HEK293 (cell line): Measurements from ENCODE around the gene SLC16A11.

Experiments used
- GFI1B ChIP-seq: fragments of 450-650 bp; formaldehyde crosslinking; IDR thresholded peaks from 2 replicates; pipeline ENCODE4 v1.5.1; 2016; ENCODE audit warnings: missing biosample characterization, missing genetic modification characterization
- GLI2 ChIP-seq: fragments of 450-650 bp; formaldehyde crosslinking; IDR thresholded peaks from 2 replicates; pipeline ENCODE4; 2017; ENCODE audit warnings: missing biosample characterization, missing genetic modification characterization, low read depth, borderline replicate concordance
- GLIS1 ChIP-seq: fragments of 450-650 bp; formaldehyde crosslinking; IDR thresholded peaks from 2 replicates; pipeline ENCODE4 v1.5.1; 2016; ENCODE audit warnings: missing biosample characterization, missing genetic modification characterization
- GLIS2 ChIP-seq: fragments of 450-650 bp; formaldehyde crosslinking; IDR thresholded peaks from 2 replicates; pipeline ENCODE4 v1.5.1; 2016; ENCODE audit warnings: missing biosample characterization, missing genetic modification characterization
- INSM2 ChIP-seq: fragments of 450-650 bp; formaldehyde crosslinking; IDR thresholded peaks from 2 replicates; pipeline ENCODE4 v1.5.1; 2016; ENCODE audit warnings: missing biosample characterization, missing genetic modification characterization
- KLF10 ChIP-seq: fragments of 450-650 bp; IDR thresholded peaks from 2 replicates; pipeline ENCODE4 v1.5.1; 2018; ENCODE audit warnings: missing biosample characterization, mild to moderate bottlenecking, missing genetic modification characterization
- KLF8 ChIP-seq: fragments of 450-650 bp; formaldehyde crosslinking; IDR thresholded peaks from 2 replicates; pipeline ENCODE4 v1.5.1; 2016; ENCODE audit warnings: missing biosample characterization, missing genetic modification characterization
- KLF9 ChIP-seq: fragments of 450-650 bp; formaldehyde crosslinking; IDR thresholded peaks from 2 replicates; pipeline ENCODE4 v1.5.1; 2016; ENCODE audit warnings: missing biosample characterization, missing genetic modification characterization, low read depth
- MEIS1 ChIP-seq: sonication (generic); formaldehyde crosslinking; IDR thresholded peaks from 2 replicates; pipeline ENCODE4 v1.8.1; 2022; ENCODE audit warnings: missing genetic modification reagents, mild to moderate bottlenecking, borderline replicate concordance
- MZF1 ChIP-seq: fragments of 450-650 bp; formaldehyde crosslinking; IDR thresholded peaks from 2 replicates; pipeline ENCODE4 v1.5.1; 2017; ENCODE audit warnings: missing biosample characterization, missing genetic modification characterization, borderline replicate concordance
- OVOL3 ChIP-seq: fragments of 450-650 bp; formaldehyde crosslinking; IDR thresholded peaks from 2 replicates; pipeline ENCODE4 v1.5.1; 2016; ENCODE audit warnings: missing biosample characterization, missing genetic modification characterization
- PRDM1 ChIP-seq: fragments of 450-650 bp; formaldehyde crosslinking; IDR thresholded peaks from 2 replicates; pipeline ENCODE4; 2016; ENCODE audit warnings: missing biosample characterization, missing genetic modification characterization
- RBAK ChIP-seq: fragments of 450-650 bp; formaldehyde crosslinking; IDR thresholded peaks from 2 replicates; pipeline ENCODE4 v1.5.1; 2016; ENCODE audit warnings: missing biosample characterization, missing genetic modification characterization
- ZBTB8A ChIP-seq: fragments of 450-650 bp; formaldehyde crosslinking; IDR thresholded peaks from 2 replicates; pipeline ENCODE4 v1.5.1; 2016; ENCODE audit warnings: missing biosample characterization, missing genetic modification characterization
- ZFP3 ChIP-seq: fragments of 450-650 bp; formaldehyde crosslinking; IDR thresholded peaks from 2 replicates; pipeline ENCODE4 v1.5.1; 2016; ENCODE audit warnings: low read depth, missing biosample characterization, missing genetic modification characterization
- ZFP37 ChIP-seq: fragments of 450-650 bp; formaldehyde crosslinking; IDR thresholded peaks from 2 replicates; pipeline ENCODE4 v1.5.1; 2016; ENCODE audit warnings: missing biosample characterization, missing genetic modification characterization
- ZFP41 ChIP-seq: fragments of 450-650 bp; formaldehyde crosslinking; IDR thresholded peaks from 2 replicates; pipeline ENCODE4 v1.5.1; 2016; ENCODE audit warnings: missing biosample characterization, missing genetic modification characterization, borderline replicate concordance
- ZNF10 ChIP-seq: fragments of 450-650 bp; formaldehyde crosslinking; IDR thresholded peaks from 2 replicates; pipeline ENCODE4 v1.5.1; 2017; ENCODE audit warnings: missing biosample characterization, missing genetic modification characterization
- ZNF121 ChIP-seq: fragments of 450-650 bp; formaldehyde crosslinking; IDR thresholded peaks from 2 replicates; pipeline ENCODE4 v1.5.1; 2016; ENCODE audit warnings: missing biosample characterization, missing genetic modification characterization
- ZNF138 ChIP-seq: fragments of 450-650 bp; formaldehyde crosslinking; IDR thresholded peaks from 2 replicates; pipeline ENCODE4 v1.5.1; 2016; ENCODE audit warnings: missing biosample characterization, missing genetic modification characterization, borderline replicate concordance
- ZNF140 ChIP-seq: fragments of 450-650 bp; formaldehyde crosslinking; IDR thresholded peaks from 2 replicates; pipeline ENCODE4 v1.5.1; 2016; ENCODE audit warnings: missing biosample characterization, missing genetic modification characterization
- ZNF16 ChIP-seq: fragments of 450-650 bp; formaldehyde crosslinking; IDR thresholded peaks from 2 replicates; pipeline ENCODE4 v1.5.1; 2016; ENCODE audit warnings: low read depth, missing biosample characterization, missing genetic modification characterization
- ZNF341 ChIP-seq: fragments of 450-650 bp; formaldehyde crosslinking; IDR thresholded peaks from 2 replicates; pipeline ENCODE4; 2016; ENCODE audit warnings: low read depth, missing biosample characterization, missing genetic modification characterization
- ZNF530 ChIP-seq: fragments of 450-650 bp; formaldehyde crosslinking; IDR thresholded peaks from 2 replicates; pipeline ENCODE4 v1.5.1; 2016; ENCODE audit warnings: low read depth, missing biosample characterization, missing genetic modification characterization
- ZNF549 ChIP-seq: fragments of 450-650 bp; IDR thresholded peaks from 2 replicates; pipeline ENCODE4 v1.5.1; 2018; ENCODE audit warnings: missing biosample characterization, missing genetic modification characterization, mild to moderate bottlenecking, inconsistent platforms, moderate library complexity
- ZNF558 ChIP-seq: fragments of 450-650 bp; formaldehyde crosslinking; IDR thresholded peaks from 2 replicates; pipeline ENCODE4 v1.5.1; 2016; ENCODE audit warnings: missing biosample characterization, missing genetic modification characterization
- ZNF610 ChIP-seq: fragments of 450-650 bp; formaldehyde crosslinking; IDR thresholded peaks from 2 replicates; pipeline ENCODE4 v1.5.1; 2016; ENCODE audit warnings: missing biosample characterization, missing genetic modification characterization, borderline replicate concordance
- ZNF623 ChIP-seq: fragments of 450-650 bp; formaldehyde crosslinking; IDR thresholded peaks from 2 replicates; pipeline ENCODE4 v1.5.1; 2016; ENCODE audit warnings: missing biosample characterization, missing genetic modification characterization
- ZNF626 ChIP-seq: fragments of 450-650 bp; sonication (Bioruptor Pico); formaldehyde crosslinking; IDR thresholded peaks from 2 replicates; pipeline ENCODE4 v1.5.1; 2018; ENCODE audit warnings: missing biosample characterization, missing genetic modification characterization, inconsistent platforms
- ZNF629 ChIP-seq: fragments of 450-650 bp; formaldehyde crosslinking; IDR thresholded peaks from 2 replicates; pipeline ENCODE4 v1.5.1; 2017; ENCODE audit warnings: missing biosample characterization, missing genetic modification characterization
- ZNF660 ChIP-seq: fragments of 450-650 bp; IDR thresholded peaks from 2 replicates; pipeline ENCODE4 v1.5.1; 2018; ENCODE audit warnings: missing biosample characterization, mild to moderate bottlenecking, missing genetic modification characterization
- ZNF664 ChIP-seq: fragments of 450-650 bp; formaldehyde crosslinking; IDR thresholded peaks from 2 replicates; pipeline ENCODE4 v1.5.1; 2016; ENCODE audit warnings: missing biosample characterization, missing genetic modification characterization
- TF ChIP-seq, protein P1 (sequence below): fragments of 450-650 bp; formaldehyde crosslinking; IDR thresholded peaks from 2 replicates; pipeline ENCODE4 v1.5.1; 2016; ENCODE audit warnings: missing biosample characterization, missing genetic modification characterization
- TF ChIP-seq, protein P2 (sequence below): sonication (generic); formaldehyde crosslinking; IDR thresholded peaks from 2 replicates; pipeline ENCODE4 v1.8.1; 2022; ENCODE audit warnings: mild to moderate bottlenecking, moderate library complexity, missing genetic modification reagents
- TF ChIP-seq, protein P3 (sequence below): fragments of 450-650 bp; formaldehyde crosslinking; IDR thresholded peaks from 2 replicates; pipeline ENCODE4 v1.5.1; 2016; ENCODE audit warnings: missing biosample characterization, missing genetic modification characterization

The SLC16A11 gene

DNA sequence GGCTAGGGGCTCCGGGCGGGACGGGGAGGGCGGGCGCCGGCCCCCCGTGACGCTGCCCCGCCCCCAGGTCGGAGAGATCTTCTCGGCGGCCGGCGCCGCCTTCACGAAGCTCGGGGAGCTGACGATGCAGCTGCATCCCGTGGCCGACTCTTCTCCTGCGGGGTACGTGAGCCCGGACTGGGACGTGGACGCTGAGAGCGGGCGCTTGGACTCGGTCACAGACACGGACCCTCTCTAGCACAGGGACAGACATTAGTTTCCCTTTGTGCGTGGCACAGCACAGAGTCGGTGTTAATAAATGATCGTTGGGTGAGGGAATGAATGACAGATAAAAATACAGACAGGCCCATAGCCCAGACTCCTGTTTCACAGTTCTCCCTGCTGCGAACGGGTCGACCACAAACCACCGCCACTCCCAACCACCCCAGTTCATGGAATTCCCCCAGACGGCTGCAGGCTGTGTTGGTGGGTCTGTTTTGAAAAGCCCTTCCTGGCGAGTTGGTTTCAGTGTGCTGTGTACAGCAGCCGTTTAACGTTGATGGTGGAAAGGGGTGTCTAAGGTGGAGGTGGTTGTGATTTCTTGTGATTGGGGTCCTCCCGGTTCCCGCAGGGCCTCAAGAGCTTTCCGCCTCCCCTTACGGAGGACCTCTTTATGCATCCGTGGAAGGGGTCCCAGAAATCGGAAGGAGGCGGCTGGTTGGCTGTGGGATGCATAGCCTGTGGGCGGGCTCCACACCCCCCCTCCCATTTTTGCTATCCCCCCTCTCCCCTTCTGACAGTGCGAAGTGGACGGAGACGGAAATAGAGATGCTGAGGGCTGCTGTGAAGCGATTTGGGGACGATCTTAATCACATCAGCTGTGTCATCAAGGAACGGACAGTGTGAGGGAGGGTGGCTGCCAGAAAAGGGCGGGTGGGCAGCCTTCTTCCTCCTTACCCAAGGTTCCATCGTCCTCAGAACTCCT is 28.6 kb downstream of the SLC16A11 start (continued):
- TF ChIP-seq ZNF121 (tag by site-specific recombination) = peak; percentile 86; the same call in 1 of the 2 replicates
- TF ChIP-seq ZFP3 (tag by site-specific recombination) = no peak
- TF ChIP-seq ZNF629 (tag by site-specific recombination) = no peak
- TF ChIP-seq, protein P1, sequence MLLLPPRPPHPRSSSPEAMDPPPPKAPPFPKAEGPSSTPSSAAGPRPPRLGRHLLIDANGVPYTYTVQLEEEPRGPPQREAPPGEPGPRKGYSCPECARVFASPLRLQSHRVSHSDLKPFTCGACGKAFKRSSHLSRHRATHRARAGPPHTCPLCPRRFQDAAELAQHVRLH = no peak
- no peak for TF ChIP-seq ZNF623
- TF ChIP-seq KLF8 = peak; percentile 21; the same call in 1 of the 2 replicates
- TF ChIP-seq ZNF140 (tag by site-specific recombination) = no peak
- no peak for TF ChIP-seq ZNF138 (tag by site-specific recombination)
- no peak for TF ChIP-seq RBAK (tag by site-specific recombination)
- 0 out of 2 replicates have a peak, but pooled peaks have one; percentile 6 for TF ChIP-seq GLIS2
- TF ChIP-seq MZF1 (tag by site-specific recombination) = no peak
- no peak for TF ChIP-seq ZNF664 (tag by site-specific recombination)
- no peak for TF ChIP-seq KLF10 (tag by site-specific recombination)
- TF ChIP-seq, protein P2, sequence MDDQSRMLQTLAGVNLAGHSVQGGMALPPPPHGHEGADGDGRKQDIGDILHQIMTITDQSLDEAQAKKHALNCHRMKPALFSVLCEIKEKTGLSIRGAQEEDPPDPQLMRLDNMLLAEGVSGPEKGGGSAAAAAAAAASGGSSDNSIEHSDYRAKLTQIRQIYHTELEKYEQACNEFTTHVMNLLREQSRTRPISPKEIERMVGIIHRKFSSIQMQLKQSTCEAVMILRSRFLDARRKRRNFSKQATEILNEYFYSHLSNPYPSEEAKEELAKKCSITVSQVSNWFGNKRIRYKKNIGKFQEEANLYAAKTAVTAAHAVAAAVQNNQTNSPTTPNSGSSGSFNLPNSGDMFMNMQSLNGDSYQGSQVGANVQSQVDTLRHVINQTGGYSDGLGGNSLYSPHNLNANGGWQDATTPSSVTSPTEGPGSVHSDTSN (CRISPR knock-in tag) = no peak
- no peak for TF ChIP-seq ZNF626 (tag by site-specific recombination)
- no peak for TF ChIP-seq GFI1B (tag by site-specific recombination)
- no peak for TF ChIP-seq GLI2
- TF ChIP-seq ZFP37 (tag by site-specific recombination) = no peak
- no peak for TF ChIP-seq MEIS1 (CRISPR knock-in tag)
- TF ChIP-seq ZNF530 (tag by site-specific recombination) = no peak
- TF ChIP-seq ZNF660 = 0 out of 2 replicates have a peak, but pooled peaks have one; percentile 43
- TF ChIP-seq ZNF558 (tag by site-specific recombination) = no peak
- TF ChIP-seq KLF9 = peak; percentile 57
- TF ChIP-seq ZNF16 (tag by site-specific recombination) = no peak
- TF ChIP-seq GLIS1 = peak; percentile 51
- no peak for TF ChIP-seq PRDM1
- TF ChIP-seq ZFP41 (tag by site-specific recombination) = no peak
- TF ChIP-seq ZBTB8A (tag by site-specific recombination) = no peak
- TF ChIP-seq, protein P3, sequence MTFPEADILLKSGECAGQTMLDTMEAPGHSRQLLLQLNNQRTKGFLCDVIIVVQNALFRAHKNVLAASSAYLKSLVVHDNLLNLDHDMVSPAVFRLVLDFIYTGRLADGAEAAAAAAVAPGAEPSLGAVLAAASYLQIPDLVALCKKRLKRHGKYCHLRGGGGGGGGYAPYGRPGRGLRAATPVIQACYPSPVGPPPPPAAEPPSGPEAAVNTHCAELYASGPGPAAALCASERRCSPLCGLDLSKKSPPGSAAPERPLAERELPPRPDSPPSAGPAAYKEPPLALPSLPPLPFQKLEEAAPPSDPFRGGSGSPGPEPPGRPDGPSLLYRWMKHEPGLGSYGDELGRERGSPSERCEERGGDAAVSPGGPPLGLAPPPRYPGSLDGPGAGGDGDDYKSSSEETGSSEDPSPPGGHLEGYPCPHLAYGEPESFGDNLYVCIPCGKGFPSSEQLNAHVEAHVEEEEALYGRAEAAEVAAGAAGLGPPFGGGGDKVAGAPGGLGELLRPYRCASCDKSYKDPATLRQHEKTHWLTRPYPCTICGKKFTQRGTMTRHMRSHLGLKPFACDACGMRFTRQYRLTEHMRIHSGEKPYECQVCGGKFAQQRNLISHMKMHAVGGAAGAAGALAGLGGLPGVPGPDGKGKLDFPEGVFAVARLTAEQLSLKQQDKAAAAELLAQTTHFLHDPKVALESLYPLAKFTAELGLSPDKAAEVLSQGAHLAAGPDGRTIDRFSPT (tag by site-specific recombination) = no peak
- TF ChIP-seq INSM2 = no peak
- no peak for TF ChIP-seq ZNF610 (tag by site-specific recombination)
- TF ChIP-seq ZNF341 = no peak
- TF ChIP-seq ZNF10 (tag by site-specific recombination) = no peak
- no peak for TF ChIP-seq OVOL3 (tag by site-specific recombination)
- no peak for TF ChIP-seq ZNF549 (tag by site-specific recombination)
